ACC112 (cell line): ENCODE results near the gene DMAC1.

Experiments
- H2AFZ ChIP-seq: fragments of 200-600 bp; sonication (generic); one replicate; pipeline ENCODE4 v1.6.0; 2017; ENCODE audit warnings: antibody characterized with exemption, low read length; ENCODE audit not compliant: unreplicated experiment
- H3K27ac ChIP-seq: fragments of 200-600 bp; sonication (generic); 2 replicates; pipeline ENCODE4 v1.5.1; 2014; ENCODE audit warnings: low read depth, mild to moderate bottlenecking, antibody characterized with exemption, low read length, moderate library complexity
- H3K27me3 ChIP-seq: fragments of 200-600 bp; sonication (generic); 2 replicates; pipeline ENCODE4 v1.6.1; 2014; ENCODE audit warnings: mild to moderate bottlenecking, antibody characterized with exemption, low read length, moderate library complexity, mixed read lengths; ENCODE audit not compliant: insufficient read depth
- H3K36me3 ChIP-seq: fragments of 200-600 bp; sonication (generic); 2 replicates; pipeline ENCODE4 v1.6.1; 2016; ENCODE audit warnings: mild to moderate bottlenecking, antibody characterized with exemption, low read length, moderate library complexity, mixed read lengths; ENCODE audit not compliant: insufficient read depth
- H3K4me1 ChIP-seq: fragments of 200-600 bp; sonication (generic); one replicate; pipeline ENCODE4 v1.6.1; 2016; ENCODE audit warnings: low read length, mixed read lengths; ENCODE audit not compliant: insufficient read depth, unreplicated experiment, control insufficient read depth
- H3K4me3 ChIP-seq: fragments of 200-600 bp; sonication (generic); 2 replicates; pipeline ENCODE4 v1.5.1; 2014; ENCODE audit warnings: mild to moderate bottlenecking, low read depth, low read length
- H3K79me2 ChIP-seq: fragments of 200-600 bp; sonication (generic); one replicate; pipeline ENCODE4 v1.6.0; 2016; ENCODE audit warnings: low read length; ENCODE audit not compliant: control insufficient read depth, unreplicated experiment, insufficient read depth

The DMAC1 gene

GRCh38 chr9:7752481-7752880 is 47.1 kb downstream of the DMAC1 start:
- H3K27ac ChIP-seq, result no peak overlapping the region
- H3K36me3 ChIP-seq, result no peaks in the 10 kb centered on the region
- H3K79me2 ChIP-seq, result no peaks in the 10 kb centered on the region
- no peak overlapping the region for H2AFZ ChIP-seq
- H3K4me1 ChIP-seq, result no peaks in the 10 kb centered on the region
- no peaks in the 10 kb centered on the region for H3K27me3 ChIP-seq
- no peak overlapping the region for H3K4me3 ChIP-seq
